VCaP (cell line): ENCODE results near the gene CCDC142.
A peak's percentile ranks its signal among the peaks of the same experiment; 100 is the strongest.

ENCODE experiments used
- H3K27ac ChIP-seq: fragments of 450-650 bp; 2 replicates; pipeline ENCODE4 v1.5.1; 2017
- TF ChIP-seq, protein P1 (sequence below): fragments of 450-650 bp; conservative IDR thresholded peaks from 2 replicates; pipeline ENCODE4 v1.5.1; 2017; ENCODE audit warnings: mild to moderate bottlenecking, moderate library complexity

The CCDC142 gene, protein sequence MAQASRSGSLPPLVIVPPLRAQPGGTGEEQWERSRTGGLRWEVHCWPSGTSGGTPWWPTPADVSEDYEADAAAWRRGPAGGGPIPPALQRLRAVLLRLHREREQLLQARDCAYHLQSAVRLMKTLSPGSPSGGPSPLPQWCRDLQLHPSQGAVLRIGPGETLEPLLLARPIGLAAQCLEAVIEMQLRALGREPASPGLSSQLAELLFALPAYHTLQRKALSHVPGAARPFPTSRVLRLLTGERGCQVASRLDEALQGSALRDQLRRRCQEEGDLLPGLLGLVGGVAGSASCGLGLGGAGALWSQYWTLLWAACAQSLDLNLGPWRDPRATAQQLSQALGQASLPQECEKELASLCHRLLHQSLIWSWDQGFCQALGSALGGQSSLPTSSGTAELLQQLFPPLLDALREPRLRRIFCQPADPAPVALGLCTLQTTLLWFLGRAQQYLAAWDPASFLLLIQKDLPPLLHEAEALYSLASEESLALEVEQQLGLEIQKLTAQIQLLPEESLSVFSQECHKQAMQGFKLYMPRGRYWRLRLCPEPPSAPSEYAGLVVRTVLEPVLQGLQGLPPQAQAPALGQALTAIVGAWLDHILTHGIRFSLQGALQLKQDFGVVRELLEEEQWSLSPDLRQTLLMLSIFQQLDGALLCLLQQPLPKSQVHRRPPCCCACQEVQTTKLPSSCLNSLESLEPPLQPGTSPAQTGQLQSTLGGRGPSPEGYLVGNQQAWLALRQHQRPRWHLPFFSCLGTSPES

DNA sequence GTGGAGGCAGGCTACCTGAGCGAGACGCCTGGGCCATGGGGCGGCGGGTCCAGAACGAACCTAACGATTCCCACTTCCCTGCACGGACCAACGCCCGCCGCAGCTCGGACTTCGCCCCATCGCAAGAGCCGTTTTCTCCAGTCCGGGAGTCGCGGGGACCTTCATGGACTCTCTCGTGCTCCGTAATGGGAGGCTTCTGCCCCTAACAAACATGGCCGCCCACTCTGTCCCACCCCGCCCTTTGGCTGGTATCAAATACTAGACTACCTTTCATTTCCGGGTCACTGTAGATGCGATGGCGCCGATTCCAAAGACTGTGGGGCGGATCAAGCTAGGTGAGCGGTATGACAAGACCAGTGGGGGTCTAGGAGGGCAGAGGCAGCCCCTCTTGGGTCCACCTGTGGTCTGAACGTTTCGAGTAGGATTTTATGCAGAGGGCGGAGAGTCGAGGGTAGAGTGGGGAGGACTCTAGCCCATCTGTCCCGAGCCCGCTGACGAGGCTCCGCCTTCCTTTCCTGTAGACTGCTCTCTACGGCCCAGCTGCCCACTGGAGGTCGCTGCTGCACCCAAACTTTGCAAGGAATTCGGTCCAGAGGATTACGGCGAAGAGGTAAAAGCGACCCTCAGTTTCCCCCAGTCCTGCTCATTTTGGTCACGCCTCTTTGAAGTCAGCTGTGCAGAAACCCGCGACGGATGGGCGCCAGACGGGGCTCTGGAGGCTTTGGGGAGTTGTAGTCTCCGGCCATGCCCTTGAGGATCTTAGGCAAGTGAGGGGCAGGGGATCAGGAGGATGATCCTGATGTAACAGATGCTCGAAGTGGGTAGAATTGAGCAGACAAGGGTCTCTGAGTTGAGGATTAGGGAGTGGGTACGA, at the start of gene CCDC142, which contains the start of gene TTC31:
CCDC142 (minus strand) TSS at position 198 of the 874 bp plus-strand sequence; CDS start at position 37, 161 bp downstream.
TTC31 (plus strand) TSS at position 281 of the 874 bp plus-strand sequence; CDS start at position 296, 15 bp downstream.
- TF ChIP-seq, protein P1, sequence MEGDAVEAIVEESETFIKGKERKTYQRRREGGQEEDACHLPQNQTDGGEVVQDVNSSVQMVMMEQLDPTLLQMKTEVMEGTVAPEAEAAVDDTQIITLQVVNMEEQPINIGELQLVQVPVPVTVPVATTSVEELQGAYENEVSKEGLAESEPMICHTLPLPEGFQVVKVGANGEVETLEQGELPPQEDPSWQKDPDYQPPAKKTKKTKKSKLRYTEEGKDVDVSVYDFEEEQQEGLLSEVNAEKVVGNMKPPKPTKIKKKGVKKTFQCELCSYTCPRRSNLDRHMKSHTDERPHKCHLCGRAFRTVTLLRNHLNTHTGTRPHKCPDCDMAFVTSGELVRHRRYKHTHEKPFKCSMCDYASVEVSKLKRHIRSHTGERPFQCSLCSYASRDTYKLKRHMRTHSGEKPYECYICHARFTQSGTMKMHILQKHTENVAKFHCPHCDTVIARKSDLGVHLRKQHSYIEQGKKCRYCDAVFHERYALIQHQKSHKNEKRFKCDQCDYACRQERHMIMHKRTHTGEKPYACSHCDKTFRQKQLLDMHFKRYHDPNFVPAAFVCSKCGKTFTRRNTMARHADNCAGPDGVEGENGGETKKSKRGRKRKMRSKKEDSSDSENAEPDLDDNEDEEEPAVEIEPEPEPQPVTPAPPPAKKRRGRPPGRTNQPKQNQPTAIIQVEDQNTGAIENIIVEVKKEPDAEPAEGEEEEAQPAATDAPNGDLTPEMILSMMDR = peak; percentile 91
- H3K27ac ChIP-seq = peak within 1 kb of the TSS; percentile 86

GRCh38 chr2:74532222-74532621, 49.4 kb upstream of the CCDC142 start:
- no peak overlapping the region for H3K27ac ChIP-seq
- TF ChIP-seq, protein P1 = peak; percentile 57

DNA sequence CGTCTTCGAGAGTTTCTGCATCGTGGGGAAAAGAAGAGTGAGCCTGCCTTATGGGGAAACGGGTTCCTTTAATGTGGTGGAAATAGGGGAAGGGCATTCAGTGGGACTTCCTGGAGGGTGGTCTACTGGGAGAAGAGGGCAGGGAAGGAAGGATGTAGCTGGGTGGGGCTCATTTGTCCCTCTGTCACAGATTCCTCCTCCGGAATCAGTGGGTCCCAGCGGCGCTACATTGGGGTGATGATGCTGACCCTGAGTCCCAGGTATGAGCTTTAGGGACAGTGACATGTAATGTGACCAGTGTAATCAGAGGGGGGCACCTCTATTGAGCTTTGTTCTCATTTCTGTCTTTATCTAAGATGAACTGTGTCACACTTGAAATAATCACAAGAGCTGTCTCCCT, 48.9 kb upstream of the CCDC142 start:
- TF ChIP-seq, protein P1 = no peak
- no peak overlapping the region for H3K27ac ChIP-seq

DNA sequence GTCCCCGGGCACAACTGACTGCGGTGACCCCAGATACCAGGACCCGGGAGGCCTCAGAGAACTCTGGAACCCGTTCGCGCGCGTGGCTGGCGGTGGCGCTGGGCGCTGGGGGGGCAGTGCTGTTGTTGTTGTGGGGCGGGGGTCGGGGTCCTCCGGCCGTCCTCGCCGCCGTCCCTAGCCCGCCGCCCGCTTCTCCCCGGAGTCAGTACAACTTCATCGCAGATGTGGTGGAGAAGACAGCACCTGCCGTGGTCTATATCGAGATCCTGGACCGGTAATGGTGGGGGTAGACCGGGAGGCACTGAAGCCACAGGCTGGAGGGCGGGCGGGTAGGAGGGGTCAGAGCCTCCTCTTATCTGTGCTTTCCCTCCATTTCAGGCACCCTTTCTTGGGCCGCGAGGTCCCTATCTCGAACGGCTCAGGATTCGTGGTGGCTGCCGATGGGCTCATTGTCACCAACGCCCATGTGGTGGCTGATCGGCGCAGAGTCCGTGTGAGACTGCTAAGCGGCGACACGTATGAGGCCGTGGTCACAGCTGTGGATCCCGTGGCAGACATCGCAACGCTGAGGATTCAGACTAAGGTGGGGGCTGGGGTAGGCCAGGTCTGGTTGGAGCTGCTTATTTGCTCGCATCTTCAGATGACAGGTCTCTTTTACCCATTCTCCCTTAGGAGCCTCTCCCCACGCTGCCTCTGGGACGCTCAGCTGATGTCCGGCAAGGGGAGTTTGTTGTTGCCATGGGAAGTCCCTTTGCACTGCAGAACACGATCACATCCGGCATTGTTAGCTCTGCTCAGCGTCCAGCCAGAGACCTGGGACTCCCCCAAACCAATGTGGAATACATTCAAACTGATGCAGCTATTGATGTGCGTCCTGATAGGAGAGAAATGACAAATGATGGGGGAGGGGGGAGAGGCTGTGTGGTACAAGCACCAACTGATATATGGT, 47.7 kb upstream of the CCDC142 start:
- TF ChIP-seq, protein P1 = no peak
- peak overlapping the region; percentile 88 for H3K27ac ChIP-seq

DNA sequence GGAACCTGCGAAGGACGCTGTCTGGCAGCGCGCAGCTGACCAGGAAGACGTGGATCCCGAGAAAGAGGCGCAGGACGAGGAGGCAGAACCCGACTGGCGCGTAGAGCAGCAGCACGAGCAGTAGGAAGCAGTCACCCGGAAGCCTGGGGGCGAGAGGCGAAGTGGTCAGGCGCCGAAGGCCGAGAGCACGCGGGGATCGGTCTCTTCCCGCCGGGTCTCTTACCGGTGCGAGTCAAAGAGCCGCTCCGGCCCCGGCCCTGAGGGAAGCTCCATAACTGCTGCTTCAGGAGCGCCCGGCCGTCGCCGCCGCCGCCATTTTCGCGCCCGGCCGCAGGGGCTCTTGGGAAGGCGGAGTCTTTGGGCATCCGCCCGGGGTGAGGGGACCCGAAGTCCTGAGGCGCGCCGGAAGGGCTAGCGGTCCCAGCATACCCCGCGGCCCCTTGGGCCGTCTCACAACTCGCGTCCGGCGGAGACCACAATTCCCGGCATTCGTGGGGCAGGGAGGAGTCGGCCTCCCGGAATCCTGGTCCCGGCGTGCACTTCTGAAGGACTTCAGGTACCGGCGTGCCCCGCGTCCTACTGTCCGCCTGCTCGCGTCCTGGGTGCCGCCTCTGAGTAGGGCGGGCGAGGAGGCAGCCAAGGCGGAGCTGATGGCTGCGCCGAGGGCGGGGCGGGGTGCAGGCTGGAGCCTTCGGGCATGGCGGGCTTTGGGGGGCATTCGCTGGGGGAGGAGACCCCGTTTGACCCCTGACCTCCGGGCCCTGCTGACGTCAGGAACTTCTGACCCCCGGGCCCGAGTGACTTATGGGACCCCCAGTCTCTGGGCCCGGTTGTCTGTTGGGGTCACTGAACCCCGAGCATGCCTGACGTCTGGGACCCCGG, 46.8 kb upstream of the CCDC142 start, which contains the start of the genes AUP1 and HTRA2:
AUP1 (minus strand) TSS at position 350 of the 882 bp plus-strand sequence; CDS start at position 273, 77 bp downstream.
HTRA2 (plus strand) TSS at position 577 of the 882 bp plus-strand sequence; CDS start at position 651, 74 bp downstream.
- H3K27ac ChIP-seq = peak within 1 kb of the TSS; percentile 88
- TF ChIP-seq, protein P1 = no peak
